ENCODE results near the gene TTC13.

TTC13 gene

GRCh38 chr1:230937371-230937770, 41.3 kb downstream of the TTC13 start:
- ChIA-PET POLR2A (no interaction called here), CTCF (interaction anchor here (1.4 kb wide), 1 partner anchor 273 kb away, joined by 3 read pairs; no protein-coding TSS in a partner anchor)
- DNase-seq (ENCODE audit: low read depth, low spot score) = no peak
- H3K4me3 ChIP-seq (ENCODE audit: low read depth, low read length) = no peak overlapping the region
- TF ChIP-seq CTCF (IDR thresholded peaks at IDR 0.05; ENCODE audit: insufficient read depth, low read length, missing control alignments) = no peak

- ChIA-PET POLR2A (no interaction called here), CTCF (no interaction called here)
- no peak for DNase-seq (ENCODE audit: low read depth, low spot score)
- TF ChIP-seq CTCF (IDR thresholded peaks at IDR 0.05; ENCODE audit: insufficient read depth, low read length, missing control alignments) = no peak
- H3K4me3 ChIP-seq (ENCODE audit: low read depth, low read length) = no peak overlapping the region
Measured at GRCh38 chr1:230936475-230936874, 42.2 kb downstream of the TTC13 start.

GRCh38 chr1:230935852-230936251, 42.8 kb downstream of the TTC13 start:
- DNase-seq (ENCODE audit: low read depth, low spot score) = no peak
- ChIA-PET POLR2A (no interaction called here), CTCF (interaction anchor here (0.8 kb wide), 2 partner anchors 18 to 43 kb away, joined by 3 read pairs; partner anchors contain the start of gene ARV1)
- H3K4me3 ChIP-seq (ENCODE audit: low read depth, low read length) = no peak overlapping the region
- TF ChIP-seq CTCF (IDR thresholded peaks at IDR 0.05; ENCODE audit: insufficient read depth, low read length, missing control alignments) = no peak

- TF ChIP-seq CTCF (IDR thresholded peaks at IDR 0.05; ENCODE audit: insufficient read depth, low read length, missing control alignments) = no peak
- POLR2A ChIA-PET = no interaction called here
- H3K4me3 ChIP-seq (ENCODE audit: low read depth, low read length) = no peak overlapping the region
- DNase-seq (ENCODE audit: low read depth, low spot score) = no peak
- CTCF ChIA-PET = interaction anchor here (1.1 to 9.0 kb wide), 4 partner anchors 9 to 276 kb away, joined by 4 to 60 read pairs (median 5); no protein-coding TSS in a partner anchor
Measured at GRCh38 chr1:230930986-230931385, 47.7 kb downstream of the TTC13 start.

- no peak for TF ChIP-seq CTCF (IDR thresholded peaks at IDR 0.05; ENCODE audit: insufficient read depth, low read length, missing control alignments)
- DNase-seq (ENCODE audit: low read depth, low spot score) = no peak
- no peak overlapping the region for H3K4me3 ChIP-seq (ENCODE audit: low read depth, low read length)
- CTCF ChIA-PET = interaction anchor here (1.5 to 9.0 kb wide), 5 partner anchors 10 to 284 kb away, joined by 3 to 60 read pairs (median 6); no protein-coding TSS in a partner anchor
- POLR2A ChIA-PET = no interaction called here
Measured at GRCh38 chr1:230926182-230926581, 52.5 kb downstream of the TTC13 start.

GRCh38 chr1:230925608-230926007, 53.1 kb downstream of the TTC13 start:
- ChIA-PET CTCF (interaction anchor here (1.5 to 9.0 kb wide), 5 partner anchors 9 to 285 kb away, joined by 3 to 60 read pairs (median 6); no protein-coding TSS in a partner anchor), POLR2A (no interaction called here)
- no peak for DNase-seq (ENCODE audit: low read depth, low spot score)
- no peak overlapping the region for H3K4me3 ChIP-seq (ENCODE audit: low read depth, low read length)
- no peak for TF ChIP-seq CTCF (IDR thresholded peaks at IDR 0.05; ENCODE audit: insufficient read depth, low read length, missing control alignments)

Measured in AG04449 (cell line).